ENCODE results near the gene CABP1.

GRCh38 chr12:120610560-120610959 is 29.9 kb upstream of the CABP1 start:
- no peak for TF ChIP-seq CTCF (IDR thresholded peaks at IDR 0.05)
- TF ChIP-seq POLR2A (IDR thresholded peaks at IDR 0.05), result no peak
